NCI-H748 (cell line): Measurements from ENCODE around the gene SLC9A7.
"Not testable (repeated sequence)": the region's sequence is repeated elsewhere in the genome, so short reads cannot be mapped to it uniquely, and the experiment has no call there.

Source experiments
- DNase-seq: peaks from one replicate; lab custom pipeline; 2025; ENCODE audit not compliant: unreplicated experiment; lab: John Stamatoyannopoulos, UW

The SLC9A7 gene

DNA sequence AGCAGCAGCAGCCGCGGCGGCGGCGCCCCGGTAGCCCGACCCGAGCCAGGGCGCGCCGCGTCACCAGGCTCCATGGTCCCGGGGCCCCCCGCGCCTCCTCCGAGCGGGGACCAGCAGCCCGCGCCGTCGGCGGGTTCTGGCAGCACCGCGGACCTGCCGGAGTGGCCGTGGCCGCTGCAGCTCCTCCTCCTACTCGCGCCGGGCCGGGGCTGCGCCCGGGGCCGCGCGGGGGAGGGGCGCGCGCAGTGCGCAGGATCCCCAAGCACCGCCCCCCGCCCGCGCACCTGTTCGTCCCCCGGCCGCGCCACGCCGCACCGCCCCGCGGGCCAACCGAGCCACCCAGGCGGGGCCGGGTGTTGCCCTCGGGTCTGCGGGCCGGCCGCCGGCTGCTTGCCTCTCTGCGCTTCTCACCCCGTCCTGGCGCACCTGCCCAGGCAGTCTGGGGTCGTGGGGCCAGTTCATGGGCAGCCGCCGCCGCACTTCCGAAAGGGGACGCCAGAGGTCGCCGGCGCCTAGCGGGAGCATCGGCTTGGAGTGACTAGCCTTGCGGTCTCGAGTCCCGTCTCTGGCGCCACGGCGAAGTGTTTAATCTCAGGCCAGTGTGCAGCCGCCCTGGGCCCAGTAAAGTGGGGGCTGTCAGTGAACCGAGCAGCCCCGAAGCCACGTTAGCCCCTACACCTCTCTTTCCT, at the start of gene SLC9A7:
TSS of gene SLC9A7 (minus strand) at position 163 of the 689 bp plus-strand sequence. CDS start at position 74, 89 bp downstream.
- DNase-seq, result peak; percentile 85

DNA sequence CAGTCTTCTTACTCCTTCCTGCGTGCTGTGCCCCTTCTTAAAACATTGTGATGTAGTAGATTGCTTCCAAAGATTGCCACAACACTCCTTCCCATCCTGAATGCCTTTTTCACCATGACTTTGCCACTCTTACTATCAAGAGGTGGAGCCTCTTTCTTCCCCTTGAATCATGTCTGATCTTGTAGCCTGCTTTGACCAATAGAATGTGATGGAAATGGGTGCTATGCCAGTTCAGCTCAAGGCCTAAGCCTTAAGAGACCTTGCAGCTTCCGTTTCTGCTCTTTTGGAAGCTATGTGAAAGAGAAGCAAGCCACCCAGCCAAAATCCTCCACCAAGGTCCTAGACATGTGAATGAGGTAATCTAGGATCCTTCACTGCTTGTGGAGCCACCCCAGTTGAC, 46.4 kb upstream of the SLC9A7 start:
- DNase-seq, result no peak

DNA sequence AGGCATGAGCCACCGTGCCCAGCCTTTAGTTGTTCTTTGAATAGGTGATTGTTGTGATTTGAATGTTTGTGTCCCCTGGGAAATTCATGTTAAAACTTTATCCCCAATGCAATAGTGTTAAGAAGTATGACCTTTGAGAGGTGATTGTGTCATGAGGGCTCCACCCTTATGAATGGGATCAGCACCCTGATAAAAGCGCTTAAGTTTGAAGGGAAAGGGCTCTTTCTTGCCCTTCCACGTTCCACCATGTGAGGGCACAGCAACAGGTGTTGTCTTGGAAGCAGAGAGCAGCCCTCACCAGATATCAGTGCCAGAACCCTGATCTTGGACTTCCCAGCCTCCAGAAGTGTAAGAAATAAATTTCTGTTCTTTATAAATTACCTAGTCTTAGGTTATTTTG, 44.2 kb upstream of the SLC9A7 start:
- DNase-seq, result no peak

- peak; percentile 60 for DNase-seq
Measured at GRCh38 chrX:46796574-46797191, 37.8 kb upstream of the SLC9A7 start.

DNA sequence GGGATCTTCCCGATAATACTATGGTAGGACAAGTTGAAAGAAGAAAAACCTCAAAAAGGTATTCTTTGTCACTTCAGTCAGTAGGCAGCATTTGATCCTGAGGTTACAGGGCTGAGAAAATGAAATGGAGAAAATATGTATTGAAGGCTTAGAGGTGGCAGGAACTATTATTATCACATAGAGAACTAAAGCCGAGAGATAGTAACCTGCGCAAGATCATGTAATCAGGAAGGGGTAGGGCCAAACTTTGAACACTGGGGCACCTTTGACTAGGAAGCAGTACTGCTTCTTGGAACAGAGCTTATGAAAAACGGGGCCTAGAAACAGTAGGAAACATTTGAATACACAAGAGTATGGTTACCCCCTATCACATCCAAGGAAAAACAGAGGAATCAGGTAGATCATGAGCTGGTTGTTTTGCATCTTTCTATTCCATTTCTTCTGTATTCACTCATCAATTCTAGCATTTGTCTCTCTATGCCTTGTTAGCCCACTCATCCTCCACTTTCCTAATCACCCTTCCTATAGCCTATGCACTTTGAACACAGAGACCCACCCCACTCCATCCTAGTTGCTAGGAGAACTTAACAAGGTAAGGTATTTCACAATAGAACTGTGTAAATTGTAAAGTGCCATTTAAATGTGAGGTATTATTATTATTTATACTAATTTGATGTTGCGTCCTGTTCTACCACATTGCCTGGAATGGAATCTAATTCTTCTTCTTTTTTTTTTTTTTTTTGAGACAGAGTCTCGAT, 34.6 kb upstream of the SLC9A7 start:
- no peak for DNase-seq

- DNase-seq, result no peak
Measured at GRCh38 chrX:46792810-46793188, 33.9 kb upstream of the SLC9A7 start.

DNA sequence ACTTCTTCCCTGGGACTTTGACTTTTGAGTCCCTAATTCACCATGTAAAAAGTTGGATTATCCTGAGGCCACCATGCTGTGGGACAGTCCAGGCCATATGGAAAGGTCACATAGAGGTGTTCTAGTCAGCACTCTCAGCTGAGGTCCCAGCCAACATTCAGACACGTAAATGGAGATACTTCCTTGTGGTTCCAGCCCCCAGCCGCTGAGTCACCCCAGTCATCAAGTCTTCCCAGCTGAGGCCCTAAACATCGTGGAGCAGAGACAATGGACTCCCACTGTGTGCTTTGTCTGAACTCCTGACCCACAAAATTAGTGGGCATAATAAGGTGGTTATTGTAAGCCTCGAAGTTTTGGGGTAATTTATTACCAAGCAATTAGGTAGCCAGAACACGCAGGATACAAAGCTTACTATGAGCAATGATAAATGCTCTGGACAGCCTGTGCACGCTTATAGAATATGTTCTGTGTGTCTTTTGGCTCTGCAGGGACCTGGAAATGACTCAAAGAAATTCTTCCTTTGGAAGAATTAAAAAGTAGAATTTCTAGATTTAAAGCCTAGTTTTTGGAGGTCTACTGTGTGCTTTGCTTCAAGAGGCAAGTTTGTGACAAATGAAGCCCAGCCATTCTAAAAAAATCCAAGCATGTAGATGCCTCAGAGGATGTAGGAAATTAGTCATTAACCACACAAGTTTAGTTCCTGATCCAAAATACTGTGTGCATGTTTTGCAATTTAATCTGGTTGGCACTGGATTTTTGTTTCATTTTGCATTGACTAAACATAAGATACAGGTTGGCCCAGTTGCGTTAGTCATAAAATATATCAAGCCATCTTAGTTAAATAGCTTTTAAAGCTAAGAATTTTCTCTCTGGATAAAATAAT, 33.2 kb upstream of the SLC9A7 start:
- DNase-seq, result no peak

GRCh38 chrX:46788902-46789301, 30.0 kb upstream of the SLC9A7 start:
- DNase-seq, result no peak

- not testable (repeated sequence) for DNase-seq
Measured at GRCh38 chrX:46784437-46784836, 25.5 kb upstream of the SLC9A7 start.

- DNase-seq, result no peak
Measured at GRCh38 chrX:46782034-46782433, 23.1 kb upstream of the SLC9A7 start.

- peak; percentile 6 for DNase-seq
Measured at GRCh38 chrX:46777971-46778810, 19.3 kb upstream of the SLC9A7 start.

- DNase-seq, result no peak
Measured at GRCh38 chrX:46770817-46771163, 11.9 kb upstream of the SLC9A7 start.

GRCh38 chrX:46770000-46770816, 11.3 kb upstream of the SLC9A7 start:
- no peak for DNase-seq

DNA sequence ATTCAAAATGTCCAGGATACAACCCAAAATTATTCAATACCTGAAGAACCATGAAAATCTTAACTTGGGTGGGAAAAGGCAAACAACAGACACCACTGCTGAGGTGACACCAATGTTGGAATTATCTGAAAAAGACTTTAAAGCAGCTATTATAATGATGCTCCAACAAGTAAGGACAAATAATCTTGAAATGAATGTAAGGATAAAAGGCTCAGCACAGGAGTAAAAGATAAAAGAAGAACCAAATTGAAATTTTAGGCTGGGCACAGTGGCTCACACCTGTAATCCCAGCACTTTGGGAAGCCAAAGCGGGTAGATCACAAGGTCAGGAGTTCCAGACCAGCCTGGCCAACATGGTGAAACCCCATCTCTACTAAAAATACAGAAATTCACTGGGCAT, 4.0 kb upstream of the SLC9A7 start:
- no peak for DNase-seq

DNA sequence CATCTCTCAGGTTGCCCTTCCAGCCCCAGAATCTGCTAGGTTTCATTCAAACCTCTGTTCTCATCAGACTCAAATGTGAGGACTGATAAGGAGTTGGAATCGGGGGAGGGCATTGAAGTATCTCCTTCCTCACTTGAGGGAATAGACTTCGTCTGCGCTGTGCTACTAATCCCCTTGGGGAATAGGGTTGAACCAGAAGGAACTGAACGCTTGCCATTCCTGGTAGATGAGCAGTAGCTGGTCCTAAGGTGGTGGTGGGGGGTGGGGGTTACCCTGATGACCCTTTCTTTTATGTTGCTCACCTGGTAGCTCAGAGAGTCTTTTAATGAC, 692 bp upstream of the SLC9A7 start:
- no peak for DNase-seq

DNA sequence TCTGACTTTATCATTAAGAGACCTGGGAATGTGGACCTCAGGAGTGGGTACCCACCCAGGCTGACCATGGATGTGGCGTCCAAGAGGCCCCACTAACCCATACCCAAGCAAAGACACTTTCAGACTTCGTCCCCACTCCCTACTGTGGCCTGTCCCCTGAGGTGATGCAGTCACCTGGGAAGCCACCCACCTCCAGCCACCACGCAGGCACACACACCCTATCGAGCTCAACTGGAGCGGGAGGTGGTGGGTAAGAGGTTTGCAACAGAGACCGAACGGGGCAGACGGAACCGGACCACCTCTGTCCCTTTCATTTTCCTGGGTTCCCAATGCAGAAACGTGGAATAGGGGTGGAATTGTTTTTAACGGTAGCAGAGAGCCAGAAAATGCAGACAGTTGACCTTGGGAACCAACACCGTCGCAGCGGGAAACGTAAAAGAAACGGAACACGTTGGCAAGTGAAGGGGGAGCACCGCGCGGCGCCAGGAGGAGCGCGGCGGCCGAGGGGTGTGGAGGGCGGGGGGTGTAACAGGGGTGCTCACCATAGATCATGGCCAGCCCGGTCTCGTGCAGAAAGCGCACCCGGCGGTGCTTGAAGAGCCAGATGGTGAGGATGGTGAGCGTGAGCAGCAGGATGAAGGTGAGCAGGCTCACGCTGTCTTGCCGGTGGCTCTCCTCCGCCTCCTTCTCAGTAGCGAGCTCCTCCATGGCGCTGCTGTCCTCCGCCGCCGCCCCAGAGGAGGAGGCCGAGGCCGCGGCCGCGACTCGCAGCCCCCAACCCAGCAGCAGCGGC, 559 bp downstream of the SLC9A7 start:
- peak; percentile 70 for DNase-seq

DNA sequence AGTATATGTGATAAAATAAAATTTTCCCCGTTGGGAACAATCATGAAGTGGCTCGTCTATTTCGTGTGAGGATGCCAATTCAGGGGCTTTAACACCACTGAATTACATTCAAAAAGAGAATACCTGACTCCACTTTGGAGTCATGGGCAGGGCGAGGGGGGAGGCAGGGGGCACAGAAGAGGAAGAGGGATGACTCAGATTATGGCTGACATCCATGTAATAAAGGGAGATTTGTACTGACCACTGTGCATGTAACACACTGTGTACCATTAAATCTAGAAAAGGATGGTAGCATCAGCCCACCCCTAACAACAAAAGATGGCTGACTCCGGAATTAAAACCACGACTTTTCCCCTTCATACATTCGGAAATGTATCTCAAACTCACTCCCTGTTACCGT, 1.3 kb downstream of the SLC9A7 start:
- no peak for DNase-seq

DNA sequence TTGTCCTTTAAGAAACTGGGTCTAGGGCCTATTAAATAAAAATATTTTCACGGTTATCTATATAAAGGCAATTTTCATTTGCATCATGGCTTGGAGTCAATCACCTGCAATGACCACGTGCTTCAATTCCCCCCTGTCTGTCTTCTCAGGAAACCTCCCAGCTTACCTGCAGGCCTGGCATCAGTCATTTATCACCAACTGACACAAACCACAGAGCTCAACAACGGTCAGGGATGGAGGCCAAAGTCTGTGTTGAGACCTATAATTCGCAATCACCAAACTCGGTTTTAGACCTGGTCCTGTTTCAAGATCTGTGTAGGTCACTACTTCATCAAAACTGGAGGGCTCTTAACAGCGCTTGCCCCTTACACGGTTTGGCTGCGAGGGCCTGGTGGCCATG, 1.9 kb downstream of the SLC9A7 start:
- DNase-seq, result no peak

- DNase-seq, result no peak
Measured at GRCh38 chrX:46755671-46756070, 3.2 kb downstream of the SLC9A7 start.
